Medulla oblongata (tissue), 1 donor: ENCODE data around the gene NLRP6.
"Not testable (repeated sequence)": the region's sequence is repeated elsewhere in the genome, so short reads cannot be mapped to it uniquely, and the experiment has no call there.

Experiments
- DNase-seq: peaks from one replicate; pipeline ENCODE4 v3.0.0-alpha.2; 2015; ENCODE audit errors: extremely low spot score

The NLRP6 gene

DNA sequence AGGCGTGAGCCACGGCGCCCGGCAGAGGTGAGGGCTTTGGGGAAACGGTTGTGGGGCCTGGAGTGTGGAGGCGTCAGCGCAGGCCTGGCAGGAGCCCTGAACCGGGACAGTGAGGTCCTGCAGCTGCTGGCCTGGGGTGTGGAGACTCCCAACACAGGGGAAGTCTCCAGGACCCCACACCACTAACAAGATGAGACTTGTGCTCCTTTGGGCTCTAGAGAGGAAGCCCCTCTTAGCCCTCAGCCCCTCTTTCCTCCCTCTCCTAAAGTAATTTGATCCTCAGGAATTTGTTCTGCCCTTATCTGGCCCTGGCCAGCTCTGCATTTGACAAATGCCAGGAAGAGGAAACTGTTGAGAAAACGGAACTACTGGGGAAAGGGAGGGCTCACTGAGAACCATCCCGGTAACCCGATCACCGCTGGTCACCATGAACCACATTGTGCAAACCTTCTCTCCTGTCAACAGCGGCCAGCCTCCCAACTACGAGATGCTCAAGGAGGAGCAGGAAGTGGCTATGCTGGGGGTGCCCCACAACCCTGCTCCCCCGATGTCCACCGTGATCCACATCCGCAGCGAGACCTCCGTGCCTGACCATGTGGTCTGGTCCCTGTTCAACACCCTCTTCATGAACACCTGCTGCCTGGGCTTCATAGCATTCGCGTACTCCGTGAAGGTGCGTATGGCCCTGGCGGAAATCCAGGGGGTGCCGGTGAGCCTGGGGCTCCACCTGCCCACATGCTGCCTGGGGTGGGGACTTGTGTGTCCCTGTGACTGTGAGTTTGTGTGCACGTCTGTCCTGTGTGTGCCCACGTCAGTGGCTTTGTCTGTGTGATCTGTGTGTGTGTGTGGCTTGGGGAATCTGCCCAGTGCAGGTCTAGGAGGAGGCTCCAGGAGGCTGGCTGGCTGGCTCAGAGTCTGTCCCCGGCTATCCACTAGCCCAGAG, 29.8 kb downstream of the NLRP6 start, which contains the start of gene IFITM2:
Gene IFITM2, plus strand, starts transcription at position 51 of the 943 bp plus-strand sequence. Its CDS starts 377 bp downstream, at position 428.
- peak; percentile 67 for DNase-seq

DNA sequence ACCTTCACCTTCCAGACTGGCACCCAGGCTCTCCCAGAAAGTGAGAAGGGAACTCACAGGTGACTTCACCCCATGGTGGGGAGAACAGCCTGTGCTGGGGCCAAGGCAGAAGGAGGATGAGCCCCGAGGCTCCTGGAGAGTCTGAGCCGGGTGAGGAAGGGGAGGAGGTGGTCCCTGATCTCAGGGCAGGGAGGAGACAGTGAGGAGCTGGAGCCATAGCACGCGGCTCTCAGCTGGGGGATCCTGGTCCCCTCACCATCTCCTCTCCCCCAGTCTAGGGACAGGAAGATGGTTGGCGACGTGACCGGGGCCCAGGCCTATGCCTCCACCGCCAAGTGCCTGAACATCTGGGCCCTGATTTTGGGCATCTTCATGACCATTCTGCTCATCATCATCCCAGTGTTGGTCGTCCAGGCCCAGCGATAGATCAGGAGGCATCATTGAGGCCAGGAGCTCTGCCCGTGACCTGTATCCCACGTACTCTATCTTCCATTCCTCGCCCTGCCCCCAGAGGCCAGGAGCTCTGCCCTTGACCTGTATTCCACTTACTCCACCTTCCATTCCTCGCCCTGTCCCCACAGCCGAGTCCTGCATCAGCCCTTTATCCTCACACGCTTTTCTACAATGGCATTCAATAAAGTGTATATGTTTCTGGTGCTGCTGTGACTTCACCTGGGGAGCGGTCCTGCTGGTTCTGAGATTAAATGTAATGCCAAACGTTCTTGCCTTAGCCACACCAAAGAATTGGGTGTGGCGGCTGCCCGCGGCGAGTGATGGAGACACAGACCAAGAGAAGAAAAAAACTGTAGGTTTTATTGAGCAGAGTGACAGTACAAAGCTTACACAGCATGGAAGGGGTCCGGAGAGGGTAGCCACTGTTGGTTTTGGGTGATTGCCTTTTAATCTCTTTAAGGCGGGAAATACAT, 30.8 kb downstream of the NLRP6 start:
- DNase-seq = not testable (repeated sequence)

DNA sequence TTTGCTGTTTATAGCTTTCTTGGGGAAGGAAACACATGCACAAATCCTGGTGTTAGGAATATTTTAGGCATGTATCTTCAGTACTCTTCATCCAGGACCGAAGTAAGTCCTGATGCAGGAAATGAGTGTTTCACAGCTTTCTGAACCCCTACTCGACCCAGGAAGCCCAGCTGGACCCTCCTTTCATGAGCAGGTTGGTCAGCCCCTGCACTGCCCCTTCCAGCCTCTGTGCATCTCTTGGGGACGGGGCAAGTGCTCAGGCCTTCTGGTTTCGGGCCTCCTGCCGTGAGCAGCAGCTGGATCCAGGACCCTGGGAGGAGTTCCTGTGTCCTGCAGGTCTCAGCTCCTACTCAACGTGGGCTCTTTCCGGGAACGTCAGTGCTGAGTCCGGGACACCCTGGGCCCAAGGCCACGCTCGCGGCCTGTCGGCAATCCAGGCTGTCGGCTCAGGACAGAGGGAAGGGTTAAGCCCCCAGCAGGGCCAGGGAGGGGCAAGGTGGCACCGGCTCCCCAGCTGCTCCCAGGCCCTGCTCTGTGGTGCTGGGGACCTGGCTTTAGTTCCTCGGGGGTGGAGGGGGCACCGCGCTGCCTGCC, 31.9 kb downstream of the NLRP6 start:
- DNase-seq = not testable (repeated sequence)

DNA sequence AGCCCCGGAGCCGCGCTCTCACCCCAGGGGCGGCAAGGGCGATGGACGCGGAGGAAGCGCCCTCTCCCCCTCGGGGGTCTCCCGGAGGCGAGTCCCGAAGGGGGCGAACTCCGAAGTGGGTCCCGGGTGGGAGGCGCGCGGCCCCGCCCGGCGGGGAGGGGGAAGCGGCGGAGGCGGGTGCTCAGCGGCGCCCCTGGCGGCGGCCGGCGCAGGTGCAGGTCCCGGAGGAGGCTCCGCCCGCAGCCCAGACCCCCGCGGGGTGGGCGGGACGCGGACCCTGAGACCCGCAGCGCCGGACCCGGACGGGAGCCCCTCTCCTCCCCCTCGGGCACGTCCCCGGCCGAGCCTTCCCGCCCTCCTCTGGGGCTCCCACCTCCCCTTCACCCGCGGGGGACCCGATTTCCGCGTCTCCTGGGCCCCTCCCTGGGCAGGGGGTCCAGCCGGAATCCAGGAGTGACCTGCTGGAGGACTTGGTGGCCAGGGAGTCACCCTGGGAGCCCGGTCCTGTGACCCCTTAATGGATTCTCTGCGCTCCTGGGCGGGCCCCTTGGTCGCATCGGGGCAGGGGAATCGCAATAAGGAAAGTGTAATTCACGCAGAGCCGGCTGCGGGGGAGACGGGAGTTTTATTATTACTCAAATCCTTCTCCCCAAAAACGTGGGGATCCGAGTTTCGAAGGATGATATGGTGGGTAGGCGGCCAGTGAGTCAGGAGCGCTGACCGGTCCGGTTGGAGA, 33.0 kb downstream of the NLRP6 start:
- DNase-seq = not testable (repeated sequence)

DNA sequence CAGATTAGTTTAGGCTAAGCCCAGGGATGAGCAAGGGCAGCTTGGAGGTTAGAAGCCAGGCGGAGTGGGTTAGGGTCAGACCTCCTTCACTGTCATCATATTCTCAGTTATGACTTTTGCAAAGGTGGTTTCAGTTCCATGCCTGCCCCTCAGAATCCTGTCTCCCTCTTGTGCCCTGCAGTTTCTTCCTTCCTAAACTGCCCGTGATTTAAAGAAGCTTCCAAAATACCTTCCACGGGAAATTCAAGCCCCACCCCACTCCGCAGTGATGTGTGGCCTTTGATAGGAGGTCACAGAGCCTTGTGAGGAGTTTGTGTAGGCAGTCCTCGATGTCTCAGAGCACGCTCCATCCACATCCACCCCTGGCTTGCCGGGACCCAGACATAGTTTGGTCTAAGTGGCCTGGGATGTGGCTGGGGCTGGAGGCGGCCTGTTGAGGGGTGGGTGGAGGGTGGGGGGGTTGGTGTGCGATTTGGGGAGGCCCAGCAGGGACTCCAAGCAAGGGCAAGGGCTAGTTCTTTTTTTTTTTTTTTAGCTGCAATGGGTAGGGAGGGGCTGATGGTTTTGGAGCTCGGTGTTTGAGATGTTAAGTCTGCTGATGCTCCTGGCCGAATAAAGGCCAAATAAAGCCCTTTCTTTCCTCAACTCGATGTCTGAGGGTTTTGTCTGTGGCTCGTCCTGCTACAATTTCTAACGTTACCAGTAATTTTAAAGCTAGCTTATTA, 34.0 kb downstream of the NLRP6 start:
- no peak for DNase-seq

DNA sequence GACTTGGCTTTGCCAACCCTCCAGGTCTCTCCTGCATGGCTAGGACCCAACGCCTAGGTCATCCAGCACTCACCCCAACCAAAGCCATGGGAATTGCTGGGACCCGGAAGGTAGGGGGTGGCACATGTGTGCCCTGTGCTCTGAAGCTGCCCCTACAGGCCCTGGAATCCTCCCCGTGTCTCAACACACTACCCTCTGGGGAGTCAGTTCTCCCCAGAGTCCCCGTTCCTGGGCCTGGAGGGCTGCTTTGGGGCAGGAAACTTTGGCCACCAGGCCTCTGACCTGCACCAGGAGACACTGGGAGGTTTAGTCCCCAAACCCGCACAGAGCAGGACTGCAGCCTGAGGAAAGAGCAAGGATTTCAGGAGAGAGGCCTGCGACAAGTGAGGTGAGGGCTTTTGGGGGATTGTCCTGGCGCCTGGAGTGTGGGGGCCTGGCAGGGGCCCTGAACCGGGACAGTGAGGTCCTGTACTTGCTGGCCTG, 35.1 kb downstream of the NLRP6 start:
- DNase-seq = no peak

DNA sequence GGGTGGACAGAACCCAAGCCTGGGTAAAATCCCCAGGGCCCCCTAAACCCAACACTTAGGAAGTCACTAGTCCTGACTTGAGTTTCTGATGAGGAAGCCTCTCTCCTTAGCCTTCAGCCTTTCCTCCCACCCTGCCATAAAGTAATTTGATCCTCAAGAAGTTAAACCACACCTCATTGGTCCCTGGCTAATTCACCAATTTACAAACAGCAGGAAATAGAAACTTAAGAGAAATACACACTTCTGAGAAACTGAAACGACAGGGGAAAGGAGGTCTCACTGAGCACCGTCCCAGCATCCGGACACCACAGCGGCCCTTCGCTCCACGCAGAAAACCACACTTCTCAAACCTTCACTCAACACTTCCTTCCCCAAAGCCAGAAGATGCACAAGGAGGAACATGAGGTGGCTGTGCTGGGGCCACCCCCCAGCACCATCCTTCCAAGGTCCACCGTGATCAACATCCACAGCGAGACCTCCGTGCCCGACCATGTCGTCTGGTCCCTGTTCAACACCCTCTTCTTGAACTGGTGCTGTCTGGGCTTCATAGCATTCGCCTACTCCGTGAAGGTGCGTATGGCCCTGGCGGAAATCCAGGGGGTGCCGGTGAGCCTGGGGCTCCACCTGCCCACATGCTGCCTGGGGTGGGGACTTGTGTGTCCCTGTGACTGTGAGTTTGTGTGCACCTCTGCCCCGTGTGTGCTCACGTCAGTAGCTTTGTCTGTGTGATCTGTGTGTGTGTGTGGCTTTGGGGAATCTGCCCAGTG, 35.8 kb downstream of the NLRP6 start, which contains the start of gene IFITM1:
Gene IFITM1, plus strand, starts transcription at position 254 of the 767 bp plus-strand sequence. Its CDS starts 131 bp downstream, at position 385.
- DNase-seq = peak; percentile 42

DNA sequence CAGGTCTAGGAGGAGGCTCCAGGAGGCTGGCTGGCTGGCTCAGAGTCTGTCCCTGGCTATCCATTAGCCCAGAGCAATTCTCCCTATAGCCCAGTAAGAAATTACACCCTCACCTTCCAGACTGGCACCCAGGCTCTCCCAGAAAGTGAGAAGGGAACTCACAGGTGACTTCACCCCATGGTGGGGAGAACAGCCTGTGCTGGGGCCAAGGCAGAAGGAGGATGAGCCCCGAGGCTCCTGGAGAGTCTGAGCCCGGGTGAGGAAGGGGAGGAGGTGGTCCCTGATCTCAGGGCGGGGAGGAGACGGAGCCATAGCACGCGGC, 36.3 kb downstream of the NLRP6 start:
- DNase-seq = not testable (repeated sequence)

DNA sequence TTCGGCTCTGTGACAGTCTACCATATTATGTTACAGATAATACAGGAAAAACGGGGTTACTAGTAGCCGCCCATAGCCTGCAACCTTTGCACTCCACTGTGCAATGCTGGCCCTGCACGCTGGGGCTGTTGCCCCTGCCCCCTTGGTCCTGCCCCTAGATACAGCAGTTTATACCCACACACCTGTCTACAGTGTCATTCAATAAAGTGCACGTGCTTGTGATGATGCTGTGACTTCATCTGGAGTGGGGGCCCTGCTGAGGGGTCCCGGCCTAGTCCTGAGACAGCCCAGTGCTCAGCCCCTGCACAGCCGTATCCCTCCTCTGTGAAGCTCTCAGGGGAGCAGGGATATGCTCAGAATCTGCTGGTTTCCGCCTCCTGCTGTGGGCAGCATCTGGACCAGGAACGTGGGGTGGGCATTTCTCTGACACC, 36.9 kb downstream of the NLRP6 start:
- DNase-seq = no peak

DNA sequence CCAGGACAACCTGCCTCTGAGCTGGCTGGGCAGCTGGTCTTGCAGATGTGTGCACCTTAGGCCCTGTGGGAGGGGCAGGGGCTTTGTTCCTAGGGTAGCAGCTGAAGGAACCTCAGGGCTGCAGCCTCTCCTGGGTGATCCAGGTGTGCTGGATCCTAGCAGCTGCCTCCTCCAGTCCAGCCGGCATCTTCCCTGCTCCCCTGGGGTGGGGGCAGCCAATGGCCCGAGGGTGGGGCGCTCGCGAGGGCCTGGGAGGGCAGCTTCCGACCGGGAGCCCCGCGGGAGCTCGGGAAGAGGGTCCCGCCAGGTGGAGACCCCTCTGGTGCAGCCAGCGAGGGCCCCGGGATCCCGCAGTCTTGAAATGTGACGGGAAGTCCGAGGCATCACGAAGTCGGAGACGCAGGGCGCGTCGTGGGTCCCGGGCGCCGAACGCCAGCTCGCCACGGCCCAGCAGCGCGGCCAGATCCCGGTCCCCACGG, 37.3 kb downstream of the NLRP6 start:
- DNase-seq = no peak

DNA sequence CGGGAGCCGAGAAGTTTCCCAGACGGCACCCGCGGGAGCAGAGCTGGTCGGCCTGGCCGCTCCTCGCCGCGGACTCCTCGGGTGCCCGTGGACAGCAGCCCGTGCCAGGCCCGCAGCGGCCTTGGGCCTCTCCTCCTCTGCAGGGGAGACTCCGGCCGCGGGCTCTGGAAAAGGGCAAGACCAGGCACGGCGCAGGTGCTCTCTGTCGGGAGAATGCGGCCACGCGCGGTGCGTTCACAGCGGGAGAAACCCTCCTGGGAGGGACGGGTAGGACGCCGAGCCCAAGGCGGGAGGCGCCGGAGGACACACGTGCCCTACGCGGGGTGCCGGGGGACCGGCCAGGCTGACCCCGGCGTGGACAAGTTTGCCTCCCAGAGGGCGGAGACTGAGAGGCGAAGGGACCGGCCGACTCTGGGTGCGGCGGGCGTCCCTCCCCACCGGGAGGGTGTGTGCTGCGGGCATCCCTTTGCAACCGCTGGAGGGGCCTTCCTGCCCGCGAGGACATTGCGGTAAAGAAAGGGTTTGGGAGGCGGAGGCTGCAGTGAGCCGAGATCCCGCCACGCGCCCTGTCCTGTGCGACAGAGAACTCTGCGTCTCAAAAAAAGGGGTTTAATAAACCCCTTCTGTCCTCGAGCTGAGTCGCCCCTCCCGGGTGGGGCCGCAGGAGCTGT, 38.0 kb downstream of the NLRP6 start:
- no peak for DNase-seq

DNA sequence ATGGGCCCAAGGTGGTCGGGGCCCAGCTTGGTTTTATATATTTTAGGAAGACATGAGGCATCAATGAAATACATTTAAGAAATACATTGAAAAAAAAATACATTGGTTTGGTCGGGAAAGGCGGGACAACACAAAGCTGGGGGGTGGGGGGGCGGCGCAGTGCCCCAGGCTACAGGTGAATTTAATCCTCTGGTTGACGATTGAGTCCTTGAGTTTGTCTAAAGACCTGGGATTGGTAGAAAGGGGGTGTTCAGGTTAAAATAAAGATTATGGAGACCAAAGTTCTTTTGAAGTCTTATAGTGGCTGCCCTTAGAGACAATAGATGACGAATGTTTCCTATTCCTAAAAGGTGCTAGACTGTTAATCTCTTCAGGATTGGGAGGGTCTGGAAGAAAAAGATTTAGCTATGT, 38.7 kb downstream of the NLRP6 start:
- no peak for DNase-seq

DNA sequence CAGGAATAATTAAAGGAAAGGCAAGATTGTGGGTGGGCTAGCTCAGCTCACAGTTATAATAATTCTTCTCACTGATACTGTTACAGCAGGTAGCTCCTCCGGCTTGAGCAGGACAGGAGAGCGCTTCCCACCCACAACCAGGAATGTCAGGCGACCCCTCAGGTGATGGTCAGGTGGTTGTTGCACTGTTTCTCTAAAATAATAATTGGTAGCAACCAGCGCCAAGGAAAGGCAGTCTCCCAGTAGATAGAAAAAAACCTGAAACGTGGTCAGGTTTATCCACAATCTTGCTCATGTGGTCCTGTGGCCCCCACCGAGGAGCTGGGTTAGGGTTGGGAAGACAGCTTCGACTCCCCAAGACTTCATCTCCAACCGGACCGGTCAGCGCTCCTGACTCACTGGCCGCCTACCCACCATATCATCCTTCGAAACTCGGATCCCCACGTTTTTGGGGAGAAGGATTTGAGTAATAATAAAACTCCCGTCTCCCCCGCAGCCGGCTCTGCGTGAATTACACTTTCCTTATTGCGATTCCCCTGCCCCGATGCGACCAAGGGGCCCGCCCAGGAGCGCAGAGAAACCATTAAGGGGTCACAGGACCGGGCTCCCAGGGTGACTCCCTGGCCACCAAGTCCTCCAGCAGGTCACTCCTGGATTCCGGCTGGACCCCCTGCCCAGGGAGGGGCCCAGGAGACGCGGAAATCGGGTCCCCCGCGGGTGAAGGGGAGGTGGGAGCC, 39.6 kb downstream of the NLRP6 start:
- not testable (repeated sequence) for DNase-seq

DNA sequence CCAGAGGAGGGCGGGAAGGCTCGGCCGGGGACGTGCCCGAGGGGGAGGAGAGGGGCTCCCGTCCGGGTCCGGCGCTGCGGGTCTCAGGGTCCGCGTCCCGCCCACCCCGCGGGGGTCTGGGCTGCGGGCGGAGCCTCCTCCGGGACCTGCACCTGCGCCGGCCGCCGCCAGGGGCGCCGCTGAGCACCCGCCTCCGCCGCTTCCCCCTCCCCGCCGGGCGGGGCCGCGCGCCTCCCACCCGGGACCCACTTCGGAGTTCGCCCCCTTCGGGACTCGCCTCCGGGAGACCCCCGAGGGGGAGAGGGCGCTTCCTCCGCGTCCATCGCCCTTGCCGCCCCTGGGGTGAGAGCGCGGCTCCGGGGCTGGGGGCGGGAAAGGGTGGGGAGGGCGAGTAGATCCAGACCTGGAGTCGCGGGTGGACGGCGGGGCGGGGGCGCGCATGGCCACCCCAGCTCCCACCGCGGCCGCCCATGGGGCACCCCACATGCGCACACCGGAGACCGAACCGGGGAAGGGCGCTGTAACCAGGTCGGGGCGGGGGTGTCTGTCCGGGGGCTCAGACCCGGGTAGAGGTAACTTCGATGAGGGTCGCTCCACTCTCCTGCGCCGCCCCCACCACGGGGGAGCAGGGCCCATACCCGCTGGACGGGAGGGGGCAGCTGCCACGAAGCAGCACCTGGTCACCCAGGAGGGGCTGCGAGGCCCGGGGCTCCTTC, 40.4 kb downstream of the NLRP6 start:
- DNase-seq = not testable (repeated sequence)

DNA sequence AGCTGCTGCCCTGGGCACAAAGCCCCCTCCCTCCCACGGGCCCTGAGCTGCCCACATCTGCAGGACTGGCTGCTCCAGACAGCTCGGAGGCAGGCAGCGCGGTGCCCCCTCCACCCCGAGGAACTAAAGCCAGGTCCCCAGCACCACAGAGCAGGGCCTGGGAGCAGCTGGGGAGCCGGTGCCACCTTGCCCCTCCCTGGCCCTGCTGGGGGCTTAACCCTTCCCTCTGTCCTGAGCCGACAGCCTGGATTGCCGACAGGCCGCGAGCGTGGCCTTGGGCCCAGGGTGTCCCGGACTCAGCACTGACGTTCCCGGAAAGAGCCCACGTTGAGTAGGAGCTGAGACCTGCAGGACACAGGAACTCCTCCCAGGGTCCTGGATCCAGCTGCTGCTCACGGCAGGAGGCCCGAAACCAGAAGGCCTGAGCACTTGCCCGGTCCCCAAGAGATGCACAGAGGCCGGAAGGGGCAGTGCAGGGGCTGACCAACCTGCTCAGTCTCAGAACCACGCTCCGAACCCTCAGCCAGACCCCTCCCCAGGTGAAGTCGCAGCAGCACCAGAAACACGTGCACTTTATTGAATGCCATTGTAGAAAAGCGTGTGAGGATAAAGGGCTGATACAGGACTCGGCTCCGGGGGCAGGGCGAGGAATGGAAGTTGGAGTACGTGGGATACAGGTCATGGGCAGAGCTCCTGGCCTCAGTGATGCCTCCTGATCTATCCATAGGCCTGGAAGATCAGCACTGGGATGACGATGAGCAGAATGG, 41.1 kb downstream of the NLRP6 start:
- not testable (repeated sequence) for DNase-seq

DNA sequence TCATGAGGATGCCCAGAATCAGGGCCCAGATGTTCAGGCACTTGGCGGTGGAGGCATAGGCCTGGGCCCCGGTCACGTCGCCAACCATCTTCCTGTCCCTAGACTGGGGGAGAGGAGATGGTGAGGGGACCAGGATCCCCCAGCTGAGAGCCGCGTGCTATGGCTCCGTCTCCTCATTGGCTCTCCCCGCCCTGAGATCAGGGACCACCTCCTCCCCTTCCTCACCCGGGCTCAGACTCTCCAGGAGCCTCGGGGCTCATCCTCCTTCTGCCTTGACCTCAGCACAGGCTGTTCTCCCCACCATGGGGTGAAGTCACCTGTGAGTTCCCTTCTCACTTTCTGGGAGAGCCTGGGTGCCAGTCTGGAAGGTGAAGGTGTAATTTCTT, 41.7 kb downstream of the NLRP6 start:
- not testable (repeated sequence) for DNase-seq

DNA sequence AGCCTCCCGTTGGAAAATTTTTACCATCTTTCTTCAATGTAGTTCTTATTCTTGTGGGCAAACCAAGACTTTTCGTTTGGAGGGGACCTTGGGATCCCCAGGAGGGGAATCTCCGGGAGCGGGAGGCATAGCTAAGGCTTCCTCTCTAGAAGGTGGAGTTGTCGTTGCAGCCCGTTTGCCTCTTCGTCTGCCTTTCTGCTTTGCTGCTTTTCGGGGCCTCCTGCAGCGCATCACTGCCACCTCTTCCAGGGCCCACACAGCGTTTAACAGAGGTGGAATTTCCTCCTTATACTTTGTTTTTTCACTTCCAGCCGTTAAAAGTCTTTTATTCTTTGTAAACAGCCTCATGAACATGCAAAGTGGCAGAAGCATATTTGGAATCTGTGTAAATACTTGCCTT, 45.9 kb downstream of the NLRP6 start:
- no peak for DNase-seq
